PC-9 (cell line): ENCODE measurements around the gene ADIPOR2. TPM values are rescaled to one million over a fixed set of nuclear protein-coding genes. Genes with fewer than 3 reads are reported as not detected.

ENCODE experiments used
- BruUV-seq: library from RNA; stranded (reverse); fragments of 400-500 nt; replicated peaks from 2 replicates; lab custom pipeline; 2021; lab: Mats Ljungman, UMichigan
- CTCF ChIA-PET: fragments of 300-600 bp; sonication (Branson Sonifier 250); formaldehyde crosslinking; loops from one replicate; lab custom pipeline; 2022; ENCODE audit warnings: antibody characterized with exemption; lab: Charles Lee
- POLR2A ChIA-PET: fragments of 300-600 bp; sonication (Branson Sonifier 250); formaldehyde crosslinking; loops from one replicate; lab custom pipeline; 2022; ENCODE audit warnings: antibody characterized with exemption; ENCODE audit not compliant: unreplicated experiment; lab: Charles Lee
- DNase-seq, 2 experiments: peaks; one replicate each; pipeline versions ENCODE4 v3.0.0 to v3.0.0-alpha.2; 2015 to 2022; ENCODE audit warnings: mixed read lengths in 1 of 2
- H2AFZ ChIP-seq: fragments of 200-600 bp; sonication (generic); 2 replicates; pipeline ENCODE4 v1.8.1; 2017; ENCODE audit warnings: antibody characterized with exemption
- H3F3A ChIP-seq: fragments of 200-600 bp; sonication (generic); 2 replicates; pipeline ENCODE4 v1.8.1; 2017; ENCODE audit warnings: antibody characterized with exemption, mild to moderate bottlenecking, low read depth; ENCODE audit not compliant: insufficient read depth
- H3K27ac ChIP-seq: fragments of 200-600 bp; sonication (generic); 2 replicates; pipeline ENCODE4 v1.6.1; 2016; ENCODE audit warnings: mixed run types
- H3K27me3 ChIP-seq: fragments of 200-600 bp; sonication (generic); 2 replicates; pipeline ENCODE4 v1.6.1; 2016; ENCODE audit warnings: low read depth, mixed run types; ENCODE audit not compliant: insufficient read depth
- H3K36me3 ChIP-seq: fragments of 200-600 bp; sonication (generic); 2 replicates; pipeline ENCODE4 v1.6.1; 2016; ENCODE audit warnings: low read depth, mixed run types
- H3K4me1 ChIP-seq: fragments of 200-600 bp; sonication (generic); replicated peaks from 2 replicates; pipeline ENCODE4 v1.6.1; 2016; ENCODE audit warnings: mixed run types; ENCODE audit not compliant: insufficient read depth
- H3K4me2 ChIP-seq: fragments of 200-600 bp; sonication (generic); 2 replicates; pipeline ENCODE4 v1.6.1; 2017; ENCODE audit warnings: mixed run types
- H3K4me3 ChIP-seq: fragments of 200-600 bp; sonication (generic); 2 replicates; pipeline ENCODE4 v1.6.1; 2016; ENCODE audit warnings: mixed run types
- H3K79me2 ChIP-seq: fragments of 200-600 bp; sonication (generic); 2 replicates; pipeline ENCODE4 v1.6.1; 2017; ENCODE audit warnings: low read depth, mixed run types
- H3K9me2 ChIP-seq: fragments of 200-600 bp; sonication (generic); 2 replicates; pipeline ENCODE4 v1.8.1; 2017; ENCODE audit warnings: mild to moderate bottlenecking; ENCODE audit not compliant: insufficient read depth
- H3K9me3 ChIP-seq: fragments of 200-600 bp; sonication (generic); 2 replicates; pipeline ENCODE4 v1.8.1; 2016; ENCODE audit warnings: low read depth; ENCODE audit not compliant: insufficient read depth
- H4K20me1 ChIP-seq: fragments of 200-600 bp; sonication (generic); 2 replicates; pipeline ENCODE4 v1.8.1; 2017; ENCODE audit not compliant: insufficient read depth
- CTCF ChIP-seq: fragments of 200-600 bp; sonication (generic); conservative IDR thresholded peaks from 2 replicates; pipeline ENCODE4 v1.6.1; 2017; ENCODE audit warnings: mixed run types, antibody characterized with exemption, mild to moderate bottlenecking, moderate library complexity
- EZH2 ChIP-seq: fragments of 200-600 bp; sonication (generic); IDR thresholded peaks from 2 replicates; pipeline ENCODE4 v1.8.0; 2017; ENCODE audit warnings: antibody characterized with exemption, low read depth
- intact Hi-C: fragments of 100-400 bp; cut with micrococcal nuclease; formaldehyde crosslinking; loops from one replicate; pipeline ENCODE4 v1.10.0; 2022; ENCODE audit not compliant: unreplicated experiment
- total RNA-seq: library from RNA; stranded (reverse); gene quantifications from 2 replicates; pipeline ENCODE4 v1.2.3, GENCODE V29; 2021

The ADIPOR2 gene
- total RNA-seq, 1 experiment from 2014 or later, result 107 TPM

GRCh38 chr12:1805441-1806081, 114.7 kb downstream of the ADIPOR2 start:
- no peaks in the 10 kb centered on the region for H3K36me3 ChIP-seq
- H3K9me2 ChIP-seq, result no peaks in the 10 kb centered on the region
- no peak overlapping the region for H3K4me2 ChIP-seq
- H3K4me1 ChIP-seq, result no peaks in the 10 kb centered on the region
- TF ChIP-seq CTCF, result no peak
- no peaks in the 10 kb centered on the region for H3K79me2 ChIP-seq
- no peak overlapping the region for H3K4me3 ChIP-seq
- no peak overlapping the region for H3K27ac ChIP-seq
- H3F3A ChIP-seq, result no peaks in the 10 kb centered on the region
- no peak overlapping the region; the same call in 1 of the 2 replicates for H2AFZ ChIP-seq
- CTCF ChIA-PET, result interaction anchor here (0.6 kb wide), 1 partner anchor 1726 kb away, joined by 3 read pairs; no protein-coding TSS in a partner anchor
- intact Hi-C loops, result no loop called here
- no peaks in the 10 kb centered on the region for H4K20me1 ChIP-seq
- no peaks in the 10 kb centered on the region for H3K9me3 ChIP-seq
- H3K27me3 ChIP-seq, result peaks cover 43% of the 10 kb centered on the region
- no TSS peak for BruUV-seq
- DNase-seq, result no peak
- POLR2A ChIA-PET, result no interaction called here

- ChIA-PET CTCF (no interaction called here), POLR2A (no interaction called here)
- Histone ChIP-seq H3K36me3 (no peaks in the 10 kb centered on the region), H3K9me3 (no peaks in the 10 kb centered on the region), H4K20me1 (no peaks in the 10 kb centered on the region), H2AFZ (no peak overlapping the region), H3K4me3 (no peak overlapping the region), H3K79me2 (no peaks in the 10 kb centered on the region), H3K4me1 (no peaks in the 10 kb centered on the region), H3K27me3 (peaks cover 48% of the 10 kb centered on the region), H3K27ac (no peak overlapping the region), H3K4me2 (no peak overlapping the region), H3F3A (no peaks in the 10 kb centered on the region), H3K9me2 (no peaks in the 10 kb centered on the region)
- no TSS peak for BruUV-seq
- DNase-seq, result no peak
- TF ChIP-seq CTCF (no peak), EZH2 (no peak)
- intact Hi-C loops, result no loop called here
Observed at GRCh38 chr12:1806301-1807086, 115.6 kb downstream of the ADIPOR2 start.

DNA sequence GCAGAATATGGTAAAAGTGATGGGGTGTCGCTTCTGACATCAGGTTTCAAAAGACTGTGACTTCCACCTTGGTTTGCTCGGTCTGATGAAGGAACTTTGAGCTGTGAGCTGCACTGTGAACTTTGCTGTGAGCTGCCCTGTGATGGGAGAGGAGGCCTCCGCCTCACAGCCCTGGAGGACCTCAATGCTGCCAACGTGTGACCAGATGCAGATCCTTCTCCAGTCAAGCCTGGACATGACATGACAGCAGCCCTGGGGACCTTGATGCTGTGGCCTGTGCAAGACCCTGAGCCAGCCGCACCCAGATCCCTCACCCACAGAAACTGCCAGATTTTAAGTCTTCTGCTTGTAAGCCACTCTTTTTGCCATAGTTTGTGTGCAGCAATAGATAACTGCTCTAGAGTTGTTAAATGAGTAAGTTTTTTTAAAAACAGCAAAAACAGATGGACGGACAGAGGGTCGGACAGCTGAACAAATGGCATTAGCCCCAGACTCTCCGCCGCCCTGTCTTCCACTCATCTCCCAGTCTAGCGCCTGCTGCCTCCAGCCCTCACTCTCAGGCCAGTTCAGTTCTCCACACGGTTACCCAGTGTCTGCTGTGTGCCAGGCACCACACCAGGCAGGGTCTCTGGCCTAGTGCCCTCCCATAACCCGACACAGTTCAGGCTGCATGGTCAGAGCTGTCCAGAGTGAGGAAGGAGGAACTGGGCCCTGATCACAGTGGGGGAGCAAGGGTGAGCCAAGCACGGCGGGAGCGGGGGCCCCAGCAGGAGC, 116.4 kb downstream of the ADIPOR2 start:
- Histone ChIP-seq H3K36me3 (no peaks in the 10 kb centered on the region), H3K9me2 (no peaks in the 10 kb centered on the region), H4K20me1 (no peaks in the 10 kb centered on the region), H3F3A (no peaks in the 10 kb centered on the region), H3K27me3 (peaks cover 49% of the 10 kb centered on the region), H3K4me2 (no peak overlapping the region), H3K79me2 (no peaks in the 10 kb centered on the region), H3K27ac (no peak overlapping the region), H3K9me3 (no peaks in the 10 kb centered on the region), H3K4me3 (no peak overlapping the region), H3K4me1 (no peaks in the 10 kb centered on the region), H2AFZ (no peak overlapping the region)
- intact Hi-C loops, result no loop called here
- DNase-seq, result no peak
- BruUV-seq, result no TSS peak
- TF ChIP-seq CTCF (no peak), EZH2 (no peak)
- ChIA-PET CTCF (no interaction called here), POLR2A (no interaction called here)
